ENCODE results near the gene PERCC1. TPM values are rescaled to one million over a fixed set of nuclear protein-coding genes. Genes with fewer than 3 reads are reported as not detected.

PERCC1 gene
- total RNA-seq (2014; rRNA removed; shearing (Covaris generic); ENCODE audit: low replicate concordance) = not detected in 2 replicates

- Histone ChIP-seq H3K4me3 (no peak within 1 kb of the TSS), H3K36me3 (no peaks in the 10 kb centered on the region), H3K9me3 (no peaks in the 10 kb centered on the region), H3K27me3 (no peaks in the 10 kb centered on the region)
- DNase-seq = no peak
Measured at GRCh38 chr16:1430759-1431496, at the start of gene PERCC1. Gene PERCC1, plus strand, starts transcription at chr16:1431078. Its CDS starts 1,516 bp downstream, at chr16:1432594.

GRCh38 chr16:1381612-1382406 is 49.1 kb upstream of the PERCC1 start:
- Histone ChIP-seq H3K9me3 (no peaks in the 10 kb centered on the region), H3K27me3 (no peaks in the 10 kb centered on the region), H3K36me3 (peaks cover 10% of the 10 kb centered on the region), H3K4me3 (no peak overlapping the region)
- DNase-seq = no peak

- H3K9me3 ChIP-seq = no peaks in the 10 kb centered on the region
- H3K4me3 ChIP-seq = no peak overlapping the region
- peaks cover 7% of the 10 kb centered on the region for H3K36me3 ChIP-seq
- no peaks in the 10 kb centered on the region for H3K27me3 ChIP-seq
- DNase-seq = no peak
Measured at GRCh38 chr16:1383556-1383955, 47.3 kb upstream of the PERCC1 start.

- no peak for DNase-seq
- Histone ChIP-seq H3K4me3 (no peak overlapping the region), H3K36me3 (no peaks in the 10 kb centered on the region), H3K27me3 (no peaks in the 10 kb centered on the region), H3K9me3 (no peaks in the 10 kb centered on the region)
Measured at GRCh38 chr16:1385232-1385631, 45.6 kb upstream of the PERCC1 start.

- Histone ChIP-seq H3K4me3 (no peak overlapping the region), H3K36me3 (no peaks in the 10 kb centered on the region), H3K27me3 (no peaks in the 10 kb centered on the region), H3K9me3 (no peaks in the 10 kb centered on the region)
- no peak for DNase-seq
Measured at GRCh38 chr16:1387331-1387730, 43.5 kb upstream of the PERCC1 start.

- Histone ChIP-seq H3K36me3 (no peaks in the 10 kb centered on the region), H3K27me3 (no peaks in the 10 kb centered on the region)
- no peak for DNase-seq
Measured at GRCh38 chr16:1389762-1390161, 41.1 kb upstream of the PERCC1 start.

GRCh38 chr16:1390239-1390779 is 40.6 kb upstream of the PERCC1 start:
- no peaks in the 10 kb centered on the region for H3K9me3 ChIP-seq
- no peak overlapping the region for H3K4me3 ChIP-seq
- H3K36me3 ChIP-seq = no peaks in the 10 kb centered on the region
- no peaks in the 10 kb centered on the region for H3K27me3 ChIP-seq
- DNase-seq = no peak

More at GRCh38 chr16:1389762-1390161, 41.1 kb upstream of the PERCC1 start:
- Histone ChIP-seq H3K4me3 (no peak overlapping the region), H3K9me3 (no peaks in the 10 kb centered on the region)

- Histone ChIP-seq H3K36me3 (no peaks in the 10 kb centered on the region), H3K4me3 (no peak overlapping the region), H3K27me3 (no peaks in the 10 kb centered on the region), H3K9me3 (no peaks in the 10 kb centered on the region)
- DNase-seq = no peak
Measured at GRCh38 chr16:1392826-1393225, 38.1 kb upstream of the PERCC1 start.

- Histone ChIP-seq H3K27me3 (no peaks in the 10 kb centered on the region), H3K9me3 (no peaks in the 10 kb centered on the region), H3K36me3 (no peaks in the 10 kb centered on the region), H3K4me3 (no peak overlapping the region)
- no peak for DNase-seq
Measured at GRCh38 chr16:1393613-1394176, 37.2 kb upstream of the PERCC1 start.

- H3K27me3 ChIP-seq = no peaks in the 10 kb centered on the region
- no peak for DNase-seq
- no peaks in the 10 kb centered on the region for H3K36me3 ChIP-seq
- no peaks in the 10 kb centered on the region for H3K9me3 ChIP-seq
- no peak overlapping the region for H3K4me3 ChIP-seq
Measured at GRCh38 chr16:1394367-1394951, 36.4 kb upstream of the PERCC1 start.

GRCh38 chr16:1395444-1396031 is 35.3 kb upstream of the PERCC1 start:
- Histone ChIP-seq H3K27me3 (no peaks in the 10 kb centered on the region), H3K4me3 (no peak overlapping the region), H3K9me3 (no peaks in the 10 kb centered on the region), H3K36me3 (no peaks in the 10 kb centered on the region)
- no peak for DNase-seq

- DNase-seq = no peak
- no peaks in the 10 kb centered on the region for H3K9me3 ChIP-seq
- H3K36me3 ChIP-seq = no peaks in the 10 kb centered on the region
- H3K4me3 ChIP-seq = no peak overlapping the region
- H3K27me3 ChIP-seq = no peaks in the 10 kb centered on the region
Measured at GRCh38 chr16:1397779-1398178, 33.1 kb upstream of the PERCC1 start.

GRCh38 chr16:1398351-1398750 is 32.5 kb upstream of the PERCC1 start:
- Histone ChIP-seq H3K9me3 (no peaks in the 10 kb centered on the region), H3K36me3 (no peaks in the 10 kb centered on the region), H3K4me3 (no peak overlapping the region), H3K27me3 (no peaks in the 10 kb centered on the region)
- no peak for DNase-seq

GRCh38 chr16:1398826-1399581 is 31.9 kb upstream of the PERCC1 start:
- H3K36me3 ChIP-seq = no peaks in the 10 kb centered on the region
- no peaks in the 10 kb centered on the region for H3K9me3 ChIP-seq
- no peak overlapping the region for H3K4me3 ChIP-seq
- no peak for DNase-seq
- H3K27me3 ChIP-seq = no peaks in the 10 kb centered on the region

- no peak for DNase-seq
- H3K36me3 ChIP-seq = no peaks in the 10 kb centered on the region
Measured at GRCh38 chr16:1401061-1401757, 29.7 kb upstream of the PERCC1 start.

More at GRCh38 chr16:1401061-1401757, 29.7 kb upstream of the PERCC1 start:
- Histone ChIP-seq H3K27me3 (no peaks in the 10 kb centered on the region), H3K4me3 (no peak overlapping the region), H3K9me3 (no peaks in the 10 kb centered on the region)
